Stimulated activated memory B cell treated with anti-CD40 and anti-IgM and Interleukin-4, amounts not matched to agents 10 μg/mL and 1 μg/mL and 100 μg/mL, for 72 hours (primary cell): ENCODE data around the gene ZNF654.
A peak's percentile ranks its signal among the peaks of the same experiment; 100 is the strongest.
"Not testable (repeated sequence)": the region's sequence is repeated elsewhere in the genome, so short reads cannot be mapped to it uniquely, and the experiment has no call there.

Experiments used
- ATAC-seq: fragments of 150-1000 bp; cut with Tn5 transposase; 2 replicates; pipeline ENCODE4 v1.10.0; 2021
- H3K27ac Mint-ChIP-seq: one replicate; pipeline ENCODE4 v1.8.0; 2022; ENCODE audit warnings: mild to moderate bottlenecking, mixed read lengths
- H3K27me3 Mint-ChIP-seq: one replicate; pipeline ENCODE4 v1.8.0; 2022; ENCODE audit warnings: mixed read lengths
- H3K36me3 Mint-ChIP-seq: one replicate; pipeline ENCODE4 v1.8.0; 2022; ENCODE audit warnings: mixed read lengths
- H3K4me1 Mint-ChIP-seq: one replicate; pipeline ENCODE4 v1.8.0; 2022; ENCODE audit warnings: mixed read lengths
- H3K4me3 Mint-ChIP-seq: one replicate; pipeline ENCODE4 v1.8.0; 2022; ENCODE audit warnings: mild to moderate bottlenecking, moderate library complexity, mixed read lengths
- H3K9me3 Mint-ChIP-seq: one replicate; pipeline ENCODE4 v1.8.0; 2022; ENCODE audit warnings: mixed read lengths

ZNF654 gene

DNA sequence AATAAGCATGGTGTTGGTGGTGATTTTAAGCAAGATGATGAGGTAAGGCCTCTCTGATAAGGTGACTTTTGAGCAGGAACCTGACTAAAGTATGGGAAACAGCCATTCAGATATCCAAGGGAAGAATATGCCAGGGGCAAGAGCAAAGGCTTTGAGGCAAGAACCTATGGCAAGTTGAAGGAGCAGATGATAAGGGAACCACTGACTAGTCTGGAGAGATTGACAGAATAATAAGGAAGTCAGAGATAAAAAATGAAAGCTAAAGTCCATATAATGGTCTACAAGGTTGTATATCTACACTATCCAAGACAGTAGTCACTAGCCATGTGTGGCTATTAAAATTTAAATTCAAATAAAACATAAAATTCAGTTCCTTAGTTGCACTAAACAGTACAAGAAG lies 88.2 kb downstream of the ZNF654 start:
- Mint-ChIP-seq H3K9me3 (no peaks in the 10 kb centered on the region), H3K36me3 (peaks cover 6% of the 10 kb centered on the region), H3K4me1 (peaks cover 34% of the 10 kb centered on the region), H3K27ac (no peak overlapping the region), H3K4me3 (no peak overlapping the region), H3K27me3 (no peaks in the 10 kb centered on the region)
- no peak for ATAC-seq

DNA sequence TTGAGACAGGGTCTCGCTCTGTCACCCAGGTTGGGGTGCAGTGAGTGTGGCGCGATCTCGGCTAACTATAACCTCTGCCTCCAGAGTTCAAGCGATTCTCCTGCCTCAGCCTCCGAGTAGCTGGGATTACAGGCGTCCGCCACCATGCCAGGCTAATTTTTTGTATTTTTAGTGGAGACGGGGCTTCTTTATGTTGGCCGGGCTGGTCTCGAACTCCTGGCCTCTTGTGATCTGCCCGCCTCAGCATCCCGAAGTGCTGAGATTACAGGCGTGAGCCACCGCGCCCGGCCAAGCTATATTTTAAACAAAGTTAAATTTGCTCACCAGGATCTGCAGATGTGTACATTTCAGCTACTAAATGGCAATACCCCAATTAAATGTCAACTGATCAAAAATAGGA lies 89.6 kb downstream of the ZNF654 start:
- Mint-ChIP-seq H3K27ac (peak overlapping the region; percentile 95), H3K9me3 (no peaks in the 10 kb centered on the region), H3K36me3 (peaks cover 11% of the 10 kb centered on the region), H3K4me3 (peak overlapping the region; percentile 98), H3K4me1 (peaks cover 41% of the 10 kb centered on the region), H3K27me3 (no peaks in the 10 kb centered on the region)
- no peak for ATAC-seq

DNA sequence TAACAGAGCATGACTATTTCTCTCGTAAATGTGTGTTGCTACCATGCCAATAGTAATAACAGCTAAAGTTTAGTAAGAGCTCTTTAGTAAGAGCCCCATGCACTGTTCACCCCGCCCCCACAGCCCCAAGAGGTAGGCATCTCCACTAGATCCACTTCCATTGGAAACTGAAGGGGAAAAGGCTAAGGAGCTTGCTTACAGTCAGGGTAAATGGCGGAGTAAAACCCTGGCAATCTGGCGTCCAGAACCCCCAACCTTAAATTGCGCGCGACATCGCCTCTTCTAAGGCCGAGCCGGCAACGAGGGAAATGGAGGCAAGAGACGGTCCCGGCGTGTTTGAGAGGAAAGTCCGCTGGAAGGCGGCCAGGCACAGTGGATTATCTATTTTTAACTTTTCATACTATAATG lies 90.0 kb downstream of the ZNF654 start:
- Mint-ChIP-seq H3K27me3 (no peaks in the 10 kb centered on the region), H3K27ac (peak overlapping the region; percentile 95), H3K9me3 (no peaks in the 10 kb centered on the region), H3K36me3 (peaks cover 11% of the 10 kb centered on the region), H3K4me3 (peak overlapping the region; percentile 98), H3K4me1 (peaks cover 41% of the 10 kb centered on the region)
- ATAC-seq: peak; percentile 4

DNA sequence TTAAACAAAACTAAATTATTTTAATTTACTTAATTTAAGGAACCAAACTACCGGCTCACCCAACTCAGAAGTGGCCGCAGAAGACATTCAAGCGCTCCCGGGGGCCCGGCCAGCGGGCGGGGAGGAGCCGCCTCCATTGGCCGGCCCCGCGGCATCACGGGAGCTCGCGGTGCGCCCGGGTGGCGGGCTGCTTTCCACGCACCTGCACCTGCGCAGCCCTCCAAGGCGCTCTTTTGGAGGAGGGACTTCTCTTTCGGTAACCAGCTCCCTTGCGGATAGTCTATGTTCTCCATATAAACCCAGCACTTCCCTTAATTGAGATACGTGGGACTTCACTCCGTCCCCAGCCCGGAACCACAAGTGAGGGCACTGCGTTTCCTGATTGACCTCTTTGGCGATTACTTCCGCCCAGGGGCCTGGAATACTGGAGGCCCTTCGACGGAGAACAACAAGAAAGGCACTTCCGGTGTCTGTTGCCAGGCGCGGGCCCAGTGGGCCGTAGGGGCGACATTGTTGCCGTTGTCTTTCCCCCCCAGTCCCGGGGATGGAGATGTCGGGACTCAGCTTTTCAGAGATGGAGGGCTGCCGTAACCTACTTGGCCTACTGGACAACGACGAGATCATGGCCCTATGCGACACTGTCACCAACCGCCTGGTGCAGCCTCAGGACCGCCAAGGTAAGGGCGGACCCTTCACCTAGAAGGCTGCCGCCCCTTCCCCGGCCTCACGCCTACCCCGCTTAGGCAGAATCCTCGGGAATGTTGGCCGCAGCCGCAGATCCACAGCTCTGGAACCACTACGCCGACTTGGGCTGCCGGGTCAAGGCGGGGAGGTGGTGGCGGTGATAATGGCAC lies 90.7 kb downstream of the ZNF654 start, which contains the start of gene C3orf38:
C3orf38 (plus strand) TSS at position 451 of the 854 bp plus-strand sequence; CDS start at position 545, 94 bp downstream.
- peak within 1 kb of the TSS; percentile 95 for H3K27ac Mint-ChIP-seq
- peaks cover 41% of the 10 kb centered on the region for H3K4me1 Mint-ChIP-seq
- peaks cover 11% of the 10 kb centered on the region for H3K36me3 Mint-ChIP-seq
- peak within 1 kb of the TSS; percentile 98 for H3K4me3 Mint-ChIP-seq
- no peaks in the 10 kb centered on the region for H3K9me3 Mint-ChIP-seq
- no peaks in the 10 kb centered on the region for H3K27me3 Mint-ChIP-seq
- peak; percentile 94 for ATAC-seq

DNA sequence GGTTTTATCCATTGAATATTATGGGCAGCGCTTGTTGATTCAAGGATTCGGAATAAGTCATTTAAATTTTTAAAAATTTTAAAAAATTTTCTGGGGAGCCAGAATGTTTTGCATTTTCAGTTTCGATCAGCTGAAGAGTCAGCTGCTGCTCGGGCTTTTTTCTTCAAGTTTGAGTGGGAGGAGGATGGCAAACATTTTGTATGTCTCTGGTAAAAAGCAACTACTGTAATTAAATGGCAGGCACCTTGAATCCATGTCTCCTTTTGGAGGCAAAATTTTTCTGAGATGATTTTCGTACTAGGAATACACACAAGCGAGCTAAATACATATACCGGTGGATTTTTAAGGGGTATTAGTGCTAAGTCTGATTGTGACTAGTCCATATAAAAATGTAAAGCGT lies 91.3 kb downstream of the ZNF654 start:
- no peaks in the 10 kb centered on the region for H3K27me3 Mint-ChIP-seq
- peak overlapping the region; percentile 95 for H3K27ac Mint-ChIP-seq
- peaks cover 41% of the 10 kb centered on the region for H3K4me1 Mint-ChIP-seq
- no peaks in the 10 kb centered on the region for H3K9me3 Mint-ChIP-seq
- H3K4me3 Mint-ChIP-seq: peak overlapping the region; percentile 98
- peaks cover 12% of the 10 kb centered on the region for H3K36me3 Mint-ChIP-seq
- ATAC-seq: peak; percentile 61

DNA sequence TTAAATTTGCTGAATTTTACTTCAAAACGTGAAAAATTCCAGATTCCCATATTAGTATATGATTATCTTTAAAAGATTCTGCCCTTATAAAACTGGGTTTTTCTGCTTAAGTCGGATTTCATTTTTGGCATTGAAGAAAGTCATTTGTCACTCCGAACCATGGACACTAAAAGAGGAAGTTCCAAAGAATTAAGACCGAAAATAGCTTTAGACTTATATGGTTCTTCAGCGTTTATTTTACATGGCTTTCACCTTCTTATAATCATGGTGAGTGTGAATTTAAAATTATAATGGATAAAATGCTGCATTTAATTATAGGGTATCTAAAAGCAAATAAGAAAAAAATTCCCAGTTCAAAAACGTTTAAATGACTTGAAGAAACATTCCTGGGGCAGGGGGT lies 91.8 kb downstream of the ZNF654 start:
- Mint-ChIP-seq H3K4me1 (peaks cover 41% of the 10 kb centered on the region), H3K27me3 (no peaks in the 10 kb centered on the region), H3K27ac (peak overlapping the region; percentile 95), H3K9me3 (no peaks in the 10 kb centered on the region), H3K4me3 (peak overlapping the region; percentile 98), H3K36me3 (peaks cover 16% of the 10 kb centered on the region)
- ATAC-seq: no peak

DNA sequence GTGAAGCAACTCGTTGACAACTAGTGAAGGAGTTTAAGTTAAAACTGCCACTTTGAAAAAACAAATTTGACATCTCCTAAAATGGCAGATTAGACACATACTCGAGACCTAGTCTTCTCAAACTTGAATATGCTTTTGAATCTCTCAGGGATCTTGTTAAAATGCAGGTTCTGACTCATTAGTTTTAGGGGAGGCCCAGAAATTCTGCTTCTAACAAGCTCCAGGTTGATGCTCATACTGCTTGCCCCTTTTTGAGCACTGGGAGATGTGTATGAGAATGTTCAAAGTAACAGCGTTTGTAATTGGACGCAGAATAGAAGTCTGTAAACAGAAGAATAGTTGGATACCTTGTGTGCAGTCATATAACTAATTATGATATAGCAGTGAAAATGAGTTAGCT lies 92.3 kb downstream of the ZNF654 start:
- no peak for ATAC-seq
- Mint-ChIP-seq H3K36me3 (peaks cover 21% of the 10 kb centered on the region), H3K4me1 (peaks cover 45% of the 10 kb centered on the region), H3K9me3 (no peaks in the 10 kb centered on the region), H3K4me3 (peak overlapping the region; percentile 98), H3K27ac (peak overlapping the region; percentile 95), H3K27me3 (no peaks in the 10 kb centered on the region)

- peaks cover 38% of the 10 kb centered on the region for H3K4me1 Mint-ChIP-seq
- no peaks in the 10 kb centered on the region for H3K27me3 Mint-ChIP-seq
- H3K36me3 Mint-ChIP-seq: peaks cover 26% of the 10 kb centered on the region
- H3K4me3 Mint-ChIP-seq: peak overlapping the region; percentile 26
- peak overlapping the region; percentile 95 for H3K27ac Mint-ChIP-seq
- no peak for ATAC-seq
- H3K9me3 Mint-ChIP-seq: no peaks in the 10 kb centered on the region
Observed at GRCh38 chr3:88152841-88153240, 93.8 kb downstream of the ZNF654 start.

- Mint-ChIP-seq H3K27ac (no peak overlapping the region), H3K9me3 (no peaks in the 10 kb centered on the region), H3K36me3 (peaks cover 40% of the 10 kb centered on the region), H3K4me1 (peaks cover 14% of the 10 kb centered on the region), H3K4me3 (no peak overlapping the region), H3K27me3 (no peaks in the 10 kb centered on the region)
- ATAC-seq: no peak
Observed at GRCh38 chr3:88166419-88166971, 107.4 kb downstream of the ZNF654 start.

DNA sequence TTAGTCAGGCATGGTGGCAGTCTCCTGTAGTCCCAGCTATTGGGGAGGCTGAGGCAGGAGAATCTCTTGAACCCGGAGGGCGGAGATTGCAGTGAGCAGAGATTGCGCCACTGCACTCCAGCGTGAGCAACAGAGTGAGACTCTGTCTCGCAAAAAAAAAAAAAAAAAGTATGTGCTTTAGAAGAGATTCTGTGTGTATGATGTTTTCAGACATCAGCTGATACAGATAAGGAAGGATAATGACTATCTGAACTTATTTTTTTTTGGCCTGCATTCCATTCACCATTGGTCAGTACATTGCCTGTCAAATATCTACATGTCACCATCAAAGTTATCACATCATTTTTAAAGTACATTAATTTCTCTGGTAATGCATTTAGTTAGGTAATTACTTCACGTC lies 108.1 kb downstream of the ZNF654 start:
- Mint-ChIP-seq H3K36me3 (peaks cover 40% of the 10 kb centered on the region), H3K27me3 (no peaks in the 10 kb centered on the region), H3K4me3 (no peak overlapping the region), H3K9me3 (no peaks in the 10 kb centered on the region), H3K27ac (no peak overlapping the region), H3K4me1 (peaks cover 10% of the 10 kb centered on the region)
- ATAC-seq: no peak

GRCh38 chr3:88167704-88168103 lies 108.6 kb downstream of the ZNF654 start:
- Mint-ChIP-seq H3K27me3 (no peaks in the 10 kb centered on the region), H3K9me3 (no peaks in the 10 kb centered on the region), H3K36me3 (peaks cover 38% of the 10 kb centered on the region), H3K27ac (no peak overlapping the region), H3K4me3 (no peak overlapping the region), H3K4me1 (peaks cover 6% of the 10 kb centered on the region)
- no peak for ATAC-seq

- H3K4me3 Mint-ChIP-seq: no peak overlapping the region
- peaks cover 3% of the 10 kb centered on the region for H3K9me3 Mint-ChIP-seq
- H3K27me3 Mint-ChIP-seq: no peaks in the 10 kb centered on the region
- peaks cover 1% of the 10 kb centered on the region for H3K4me1 Mint-ChIP-seq
- no peak for ATAC-seq
- peaks cover 38% of the 10 kb centered on the region for H3K36me3 Mint-ChIP-seq
- H3K27ac Mint-ChIP-seq: no peak overlapping the region
Observed at GRCh38 chr3:88168171-88168570, 109.1 kb downstream of the ZNF654 start.

DNA sequence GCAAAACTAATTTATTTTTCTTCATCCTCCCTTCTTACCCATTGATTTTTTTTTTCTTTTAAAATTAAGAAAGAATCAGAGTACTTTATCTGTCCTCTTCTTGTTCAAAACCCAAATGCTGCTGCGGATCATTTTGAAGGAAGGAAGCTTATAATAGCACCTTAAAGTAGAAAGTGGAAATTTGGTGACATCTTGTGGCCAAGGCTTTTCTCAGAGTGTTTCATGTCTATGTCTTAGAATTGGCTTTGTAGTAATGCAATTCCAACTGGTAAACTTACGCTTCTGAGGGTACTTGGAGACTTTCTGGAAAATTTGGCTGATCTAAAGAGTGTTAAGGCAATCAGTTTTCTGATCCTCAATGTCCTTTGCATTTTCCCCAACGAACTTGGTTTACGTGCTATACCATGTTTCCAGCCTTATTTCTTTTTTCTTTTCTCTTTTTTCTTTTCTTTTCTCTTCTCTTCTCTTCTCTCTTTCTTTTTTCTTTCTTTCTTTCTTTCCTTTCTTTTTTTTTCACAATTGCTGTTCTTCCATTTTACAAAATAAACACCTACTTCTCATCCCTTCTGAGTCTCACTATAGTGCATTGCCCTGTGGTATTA lies 121.4 kb downstream of the ZNF654 start:
- Mint-ChIP-seq H3K4me3 (no peak overlapping the region), H3K4me1 (peaks cover 4% of the 10 kb centered on the region), H3K9me3 (peaks cover 13% of the 10 kb centered on the region), H3K36me3 (peaks cover 5% of the 10 kb centered on the region), H3K27ac (no peak overlapping the region), H3K27me3 (no peaks in the 10 kb centered on the region)
- no peak for ATAC-seq

- H3K9me3 Mint-ChIP-seq: peaks cover 17% of the 10 kb centered on the region
- H3K27ac Mint-ChIP-seq, H3K27me3 Mint-ChIP-seq, ATAC-seq, H3K36me3 Mint-ChIP-seq, H3K4me1 Mint-ChIP-seq, H3K4me3 Mint-ChIP-seq: not testable (repeated sequence)
Observed at GRCh38 chr3:88182165-88182918, 123.3 kb downstream of the ZNF654 start.

- no peak overlapping the region for H3K27ac Mint-ChIP-seq
- no peaks in the 10 kb centered on the region for H3K27me3 Mint-ChIP-seq
- H3K4me3 Mint-ChIP-seq: no peak overlapping the region
- ATAC-seq: no peak
- H3K36me3 Mint-ChIP-seq: no peaks in the 10 kb centered on the region
- H3K4me1 Mint-ChIP-seq: peaks cover 16% of the 10 kb centered on the region
- peaks cover 20% of the 10 kb centered on the region for H3K9me3 Mint-ChIP-seq
Observed at GRCh38 chr3:88188436-88188835, 129.4 kb downstream of the ZNF654 start.
